A549 (cell line): Measurements from ENCODE around the gene PLK1. TPM values are rescaled to one million over a fixed set of nuclear protein-coding genes. Genes with fewer than 3 reads are reported as not detected.

Experiments used
- ATAC-seq, 2 experiments: fragments of 200-7000 bp in 1 of 2; fragments of >200 bp in 1 of 2; cut with Nextera tagmentation in 1 of 2; cut with Tn5 transposase in 1 of 2; 3 replicates each; pipeline versions ENCODE4 v1.8.0 to v1.9.1; 2018 to 2020; ENCODE audit warnings: mild to moderate bottlenecking in 1 of 2, moderate library complexity in 1 of 2
- CTCF ChIA-PET: fragments of 300-600 bp; sonication (Branson Sonifier 250); formaldehyde crosslinking; extraction: SDS; loops from one replicate; lab custom pipeline; 2021; ENCODE audit warnings: antibody characterized with exemption, inconsistent platforms; lab: Yijun Ruan, JAX
- POLR2A ChIA-PET: fragments of 350-600 bp; formaldehyde crosslinking; extraction: SDS; loops from one replicate; lab custom pipeline; 2021; ENCODE audit warnings: antibody characterized with exemption, inconsistent platforms; lab: Yijun Ruan, JAX
- DNase-seq, 2 experiments: peaks; one replicate each; pipeline versions ENCODE4 v3.0.0 to v3.0.0-alpha.2; 2011 to 2016; ENCODE audit warnings: low read depth in 1 of 2, low spot score in 1 of 2
- FAIRE-seq: peaks from 2 replicates; lab custom pipeline; 2011; peaks lifted over from hg19 to GRCh38; lab: Jason Lieb, UNC
- H3K27ac ChIP-seq, 2 experiments: fragments of >200 bp; sonication (Bioruptor Twin); formaldehyde crosslinking; 3 replicates each; pipeline ENCODE4 v1.5.1; 2016 to 2017
- H3K4me1 ChIP-seq: fragments of >200 bp; sonication (Bioruptor Twin); formaldehyde crosslinking; 3 replicates; pipeline ENCODE4 v1.6.1; 2016
- H3K4me2 ChIP-seq: fragments of >200 bp; sonication (Bioruptor Twin); formaldehyde crosslinking; 3 replicates; pipeline ENCODE4 v1.6.1; 2016
- H3K4me3 ChIP-seq: fragments of >200 bp; sonication (Bioruptor Twin); formaldehyde crosslinking; 3 replicates; pipeline ENCODE4 v1.5.1; 2016
- H3K9me3 ChIP-seq: fragments of >200 bp; sonication (Bioruptor Twin); formaldehyde crosslinking; 3 replicates; pipeline ENCODE4 v1.6.1; 2016
- CBX8 ChIP-seq: fragments of 200-600 bp; sonication (generic); IDR thresholded peaks from 2 replicates; pipeline ENCODE4 v1.6.1; 2016
- CEBPB ChIP-seq, 2 experiments: fragments of >200 bp in 1 of 2; sonication (Bioruptor Twin) in 1 of 2; formaldehyde crosslinking in 1 of 2; IDR thresholded peaks; 2 replicates each; pipeline ENCODE4 v1.6.1; 2012 to 2016
- ELK1 ChIP-seq: fragments of 150-350 bp; IDR thresholded peaks from 2 replicates; pipeline ENCODE4 v1.6.1; 2014; ENCODE audit warnings: low read depth, mild to moderate bottlenecking, low read length
- ESRRA ChIP-seq: fragments of 150-350 bp; IDR thresholded peaks from 2 replicates; pipeline ENCODE4 v1.6.1; 2014; ENCODE audit warnings: mild to moderate bottlenecking, low read length, borderline replicate concordance
- FOXS1 ChIP-seq: fragments of 250-450 bp; sonication (Bioruptor Pico); IDR thresholded peaks from 2 replicates; pipeline ENCODE4 v1.5.0; 2020; ENCODE audit warnings: mild to moderate bottlenecking, moderate library complexity
- HOXA7 ChIP-seq: fragments of 250-450 bp; sonication (Bioruptor Pico); IDR thresholded peaks from 2 replicates; pipeline ENCODE4 v1.5.0; 2020; ENCODE audit warnings: mild to moderate bottlenecking, moderate library complexity
- HOXB13 ChIP-seq: fragments of 250-450 bp; sonication (Bioruptor Pico); IDR thresholded peaks from 2 replicates; pipeline ENCODE4 v1.5.0; 2020; ENCODE audit warnings: low read depth, mild to moderate bottlenecking, moderate library complexity
- JUN ChIP-seq, 2 experiments: fragments of >200 bp; sonication (Bioruptor Twin); formaldehyde crosslinking; IDR thresholded peaks; 2 replicates in 1 of 2; 3 replicates in 1 of 2; pipeline ENCODE4 v1.6.1; 2016 to 2017
- JUNB ChIP-seq: fragments of >200 bp; sonication (Bioruptor Twin); formaldehyde crosslinking; IDR thresholded peaks from 2 replicates; pipeline ENCODE4 v1.6.1; 2016
- KDM5A ChIP-seq: fragments of 200-600 bp; sonication (generic); IDR thresholded peaks from 2 replicates; pipeline ENCODE4 v1.6.1; 2016; ENCODE audit warnings: antibody characterized with exemption, mild to moderate bottlenecking
- MAZ ChIP-seq: fragments of 150-350 bp; IDR thresholded peaks from 2 replicates; pipeline ENCODE4 v1.6.1; 2014; ENCODE audit warnings: antibody characterized with exemption, low read depth, low read length, borderline replicate concordance
- NFE2L2 ChIP-seq: fragments of 150-350 bp; conservative IDR thresholded peaks from 2 replicates; pipeline ENCODE4 v1.6.1; 2014; ENCODE audit warnings: low read length
- POLR2AphosphoS2 ChIP-seq: conservative IDR thresholded peaks from 2 replicates; pipeline ENCODE4 v1.6.1; 2012; ENCODE audit warnings: low read length, improper control_type of control experiment, inconsistent platforms
- RAD21 ChIP-seq, 2 experiments: fragments of >200 bp in 1 of 2; sonication (Bioruptor Twin) in 1 of 2; formaldehyde crosslinking in 1 of 2; IDR thresholded peaks in 1 of 2; conservative IDR thresholded peaks in 1 of 2; 2 replicates in 1 of 2; 3 replicates in 1 of 2; pipeline ENCODE4 v1.6.1; 2012 to 2018; ENCODE audit warnings: inconsistent platforms in 1 of 2
- RARB ChIP-seq: fragments of 250-450 bp; sonication (Bioruptor Pico); IDR thresholded peaks from 2 replicates; pipeline ENCODE4 v1.8.0; 2021; ENCODE audit warnings: mild to moderate bottlenecking, moderate library complexity
- RFX5 ChIP-seq: fragments of 450-650 bp; IDR thresholded peaks from 2 replicates; pipeline ENCODE4 v1.7.1; 2014; ENCODE audit warnings: antibody characterized with exemption, mild to moderate bottlenecking, moderate library complexity
- TP53 ChIP-seq: fragments of 250-450 bp; sonication (Bioruptor Pico); IDR thresholded peaks from 2 replicates; pipeline ENCODE4 v1.5.0; 2021; ENCODE audit warnings: mild to moderate bottlenecking, moderate library complexity
- WGBS: methylation state at CpG from one replicate; pipeline ENCODE4 v1.1.6; 2017; ENCODE audit errors: missing lambda C conversion rate; 5-methylcytosine and 5-hydroxymethylcytosine counted together
- polyA plus RNA-seq, 4 experiments: library from polyadenylated mRNA; depleted of rRNA in 3 of 4; stranded (reverse); fragments of >200 nt; fragmentation: RNase III in 1 of 4; extraction: RNeasy Plus Mini Kit Qiagen cat#74134 plus additional on column Dnase treatment in 1 of 4; gene quantifications; 2 replicates in 3 of 4; 3 replicates in 1 of 4; pipeline ENCODE4 v1.2.3, GENCODE V29; 2011 to 2017
- TF ChIP-seq, protein P1 (sequence below): fragments of >200 bp; sonication (Bioruptor Twin); formaldehyde crosslinking; IDR thresholded peaks from 3 replicates; pipeline ENCODE4 v1.5.1; 2016
- TF ChIP-seq, protein P2 (sequence below): fragments of >200 bp; sonication (Bioruptor Twin); formaldehyde crosslinking; IDR thresholded peaks from 2 replicates; pipeline ENCODE4 v1.6.1; 2016
- TF ChIP-seq, protein P3 (sequence below): fragments of 450-650 bp; IDR thresholded peaks from 2 replicates; pipeline ENCODE4 v1.6.1; 2014; ENCODE audit warnings: antibody characterized with exemption
- TF ChIP-seq, protein P4 (sequence below): IDR thresholded peaks from 2 replicates; pipeline ENCODE4 v1.6.1; 2012

Gene PLK1
- polyA plus RNA-seq, 2 of the 4 experiments (the other 2 are of a cell fraction), result 71.9 to 114 TPM

DNA sequence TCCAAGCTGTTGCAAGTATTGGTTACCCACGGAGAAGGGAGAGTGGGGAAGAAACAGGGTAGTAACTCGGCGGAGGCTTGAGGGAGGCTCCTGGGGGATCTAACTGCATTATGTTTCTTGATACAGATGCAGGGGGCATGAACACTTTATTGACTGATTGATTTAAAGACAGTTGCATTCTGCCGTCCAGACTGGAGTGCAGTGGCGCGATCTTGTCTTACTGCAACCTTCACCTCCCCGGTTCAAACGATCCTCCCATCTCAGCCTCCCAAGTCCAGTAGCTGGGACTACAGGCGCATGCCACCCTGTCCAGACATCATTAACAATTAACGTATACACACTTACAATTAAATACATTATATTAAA, 49.4 kb downstream of the PLK1 start (continued):
- no peak for TF ChIP-seq RAD21 (conservative IDR thresholded peaks at IDR 0.05 in 1 of 2, IDR thresholded peaks at IDR 0.05 in 1 of 2)
- TF ChIP-seq, protein P1, sequence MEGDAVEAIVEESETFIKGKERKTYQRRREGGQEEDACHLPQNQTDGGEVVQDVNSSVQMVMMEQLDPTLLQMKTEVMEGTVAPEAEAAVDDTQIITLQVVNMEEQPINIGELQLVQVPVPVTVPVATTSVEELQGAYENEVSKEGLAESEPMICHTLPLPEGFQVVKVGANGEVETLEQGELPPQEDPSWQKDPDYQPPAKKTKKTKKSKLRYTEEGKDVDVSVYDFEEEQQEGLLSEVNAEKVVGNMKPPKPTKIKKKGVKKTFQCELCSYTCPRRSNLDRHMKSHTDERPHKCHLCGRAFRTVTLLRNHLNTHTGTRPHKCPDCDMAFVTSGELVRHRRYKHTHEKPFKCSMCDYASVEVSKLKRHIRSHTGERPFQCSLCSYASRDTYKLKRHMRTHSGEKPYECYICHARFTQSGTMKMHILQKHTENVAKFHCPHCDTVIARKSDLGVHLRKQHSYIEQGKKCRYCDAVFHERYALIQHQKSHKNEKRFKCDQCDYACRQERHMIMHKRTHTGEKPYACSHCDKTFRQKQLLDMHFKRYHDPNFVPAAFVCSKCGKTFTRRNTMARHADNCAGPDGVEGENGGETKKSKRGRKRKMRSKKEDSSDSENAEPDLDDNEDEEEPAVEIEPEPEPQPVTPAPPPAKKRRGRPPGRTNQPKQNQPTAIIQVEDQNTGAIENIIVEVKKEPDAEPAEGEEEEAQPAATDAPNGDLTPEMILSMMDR, result no peak; the same call in none of the 3 replicates
- TF ChIP-seq POLR2AphosphoS2, result no peak

DNA sequence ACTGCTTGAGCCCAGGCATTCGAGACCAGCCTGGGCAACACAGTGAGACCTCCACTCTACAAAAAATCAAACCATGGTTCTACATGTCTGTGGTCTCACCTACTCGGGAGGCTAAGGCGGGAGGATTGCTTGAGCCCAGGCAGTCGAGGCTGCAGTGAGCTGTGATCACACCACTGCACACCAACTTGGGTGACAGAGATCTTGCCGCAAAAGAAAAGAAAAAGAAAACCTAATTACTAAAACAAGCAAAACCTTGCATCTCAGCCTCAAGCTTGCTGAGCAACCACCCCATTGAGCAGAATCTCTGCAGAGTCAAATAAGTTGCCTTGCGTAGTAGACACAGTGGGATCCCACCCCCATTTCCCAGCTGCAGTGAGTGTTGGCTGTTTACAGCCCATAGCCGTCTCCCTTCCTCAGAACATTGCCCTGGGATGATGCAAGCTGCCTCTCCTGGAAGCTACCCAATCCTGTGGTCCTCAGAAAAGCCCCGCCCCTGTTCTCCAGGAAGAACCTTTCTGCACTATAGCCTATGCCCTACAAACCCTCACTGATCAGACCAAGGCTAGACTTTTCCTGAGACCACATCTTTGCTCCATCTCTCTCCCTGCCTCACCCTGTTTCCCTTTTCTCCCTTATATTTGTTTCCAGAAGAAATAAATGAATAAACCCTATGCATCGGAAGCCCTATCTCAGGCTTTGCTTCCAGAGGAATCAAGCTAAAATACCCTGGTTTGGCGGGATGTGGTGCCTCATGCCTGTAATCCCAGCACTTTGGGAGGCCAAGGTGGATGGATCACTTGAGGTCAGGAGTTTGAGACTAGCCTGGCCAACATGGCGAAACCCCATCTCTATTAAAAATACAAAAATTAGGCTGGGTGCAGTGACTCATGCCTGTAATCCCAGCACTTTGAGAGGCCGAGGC, 51.1 kb downstream of the PLK1 start:
- FAIRE-seq (no peak), DNase-seq (peak in 1 of 2 experiments; percentile 42), ATAC-seq (peak; percentile 58 to 73; a peak in 4 of 6 replicates)
- POLR2A ChIA-PET, result interaction anchor here (0.8 kb wide), 1 partner anchor 51 kb away, joined by 3 read pairs; no protein-coding TSS in a partner anchor
- WGBS, result 51% methylated on average over 12 of the region's 12 CpGs
- Histone ChIP-seq H3K4me2 (peak overlapping the region; percentile 31; the same call in 2 of the 3 replicates), H3K4me3 (no peak overlapping the region), H3K9me3 (no peaks in the 10 kb centered on the region), H3K27ac (0 out of 6 replicates have a peak overlapping the region, but pooled peaks of 1 of the 2 experiments have one; percentile 20), H3K4me1 (no peaks in the 10 kb centered on the region)
- 0 out of 4 replicates have a peak, but pooled peaks of 1 of the 2 experiments have one; percentile 32 for TF ChIP-seq CEBPB (IDR thresholded peaks at IDR 0.05)
- TF ChIP-seq MAZ, result no peak
- CTCF ChIA-PET, result interaction anchor here (0.9 to 2.0 kb wide), 2 partner anchors 307 to 312 kb away, joined by 3 to 7 read pairs; no protein-coding TSS in a partner anchor

GRCh38 chr16:23734176-23734893, 55.6 kb downstream of the PLK1 start:
- Histone ChIP-seq H3K9me3 (no peaks in the 10 kb centered on the region), H3K27ac (no peak overlapping the region)
- DNase-seq (no peak), ATAC-seq (0 out of 6 replicates have a peak, but pooled peaks of 1 of the 2 experiments have one; percentile 23)
- TF ChIP-seq MAZ (no peak), RARB (CRISPR knock-in tag) (no peak), POLR2AphosphoS2 (no peak), JUN (IDR thresholded peaks at IDR 0.05) (no peak), ESRRA (no peak), RAD21 (conservative IDR thresholded peaks at IDR 0.05 in 1 of 2, IDR thresholded peaks at IDR 0.05 in 1 of 2) (no peak), CBX8 (no peak), KDM5A (no peak), NFE2L2 (no peak), RFX5 (no peak), TP53 (no peak), HOXB13 (CRISPR knock-in tag) (no peak), ELK1 (no peak), HOXA7 (CRISPR knock-in tag) (no peak), JUNB (no peak), FOXS1 (CRISPR knock-in tag) (no peak)
- TF ChIP-seq, protein P2, sequence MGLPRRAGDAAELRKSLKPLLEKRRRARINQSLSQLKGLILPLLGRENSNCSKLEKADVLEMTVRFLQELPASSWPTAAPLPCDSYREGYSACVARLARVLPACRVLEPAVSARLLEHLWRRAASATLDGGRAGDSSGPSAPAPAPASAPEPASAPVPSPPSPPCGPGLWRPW, result no peak
- TF ChIP-seq, protein P1, result no peak
- TF ChIP-seq, protein P3, sequence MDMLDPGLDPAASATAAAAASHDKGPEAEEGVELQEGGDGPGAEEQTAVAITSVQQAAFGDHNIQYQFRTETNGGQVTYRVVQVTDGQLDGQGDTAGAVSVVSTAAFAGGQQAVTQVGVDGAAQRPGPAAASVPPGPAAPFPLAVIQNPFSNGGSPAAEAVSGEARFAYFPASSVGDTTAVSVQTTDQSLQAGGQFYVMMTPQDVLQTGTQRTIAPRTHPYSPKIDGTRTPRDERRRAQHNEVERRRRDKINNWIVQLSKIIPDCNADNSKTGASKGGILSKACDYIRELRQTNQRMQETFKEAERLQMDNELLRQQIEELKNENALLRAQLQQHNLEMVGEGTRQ, result no peak
- TF ChIP-seq, protein P4, sequence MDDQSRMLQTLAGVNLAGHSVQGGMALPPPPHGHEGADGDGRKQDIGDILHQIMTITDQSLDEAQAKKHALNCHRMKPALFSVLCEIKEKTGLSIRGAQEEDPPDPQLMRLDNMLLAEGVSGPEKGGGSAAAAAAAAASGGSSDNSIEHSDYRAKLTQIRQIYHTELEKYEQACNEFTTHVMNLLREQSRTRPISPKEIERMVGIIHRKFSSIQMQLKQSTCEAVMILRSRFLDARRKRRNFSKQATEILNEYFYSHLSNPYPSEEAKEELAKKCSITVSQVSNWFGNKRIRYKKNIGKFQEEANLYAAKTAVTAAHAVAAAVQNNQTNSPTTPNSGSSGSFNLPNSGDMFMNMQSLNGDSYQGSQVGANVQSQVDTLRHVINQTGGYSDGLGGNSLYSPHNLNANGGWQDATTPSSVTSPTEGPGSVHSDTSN, result no peak
- TF ChIP-seq, all 56 proteins: peak for 0
- CTCF ChIA-PET, result interaction anchor here (0.7 to 2.2 kb wide), 9 partner anchors 10 to 311 kb away, joined by 3 to 7 read pairs (median 3); no protein-coding TSS in a partner anchor
- H3K4me2 ChIP-seq, result no peak overlapping the region
- 53% methylated on average over 19 of the region's 19 CpGs for WGBS
- no peak overlapping the region for H3K4me3 ChIP-seq
- FAIRE-seq, result no peak
- POLR2A ChIA-PET, result no interaction called here
- no peaks in the 10 kb centered on the region for H3K4me1 ChIP-seq
